Adrenal gland (tissue), 12 donors: ENCODE measurements around the gene REXO5. TPM values are rescaled to one million over a fixed set of nuclear protein-coding genes. Genes with fewer than 3 reads are reported as not detected.

Experiments
- DNase-seq, 7 donors: peaks; one replicate each; pipeline ENCODE4 v3.0.0-alpha.2; 2019 to 2020
- H3K27ac ChIP-seq, 5 donors: fragments of 200-600 bp; sonication (generic) in 4 of 5; 1 replicate in 3 of 5; 2 replicates in 2 of 5; pipeline versions ENCODE4 v1.5.1 to v1.8.0; 2016 to 2020; ENCODE audit warnings: mild to moderate bottlenecking in 1 of 5
- H3K27me3 ChIP-seq: fragments of 200-600 bp; 2 replicates; pipeline ENCODE4 v1.8.0; 2021
- H3K36me3 ChIP-seq, 2 donors: fragments of 200-600 bp; replicated peaks in 1 of 2; 1 replicate in 1 of 2; 2 replicates in 1 of 2; pipeline versions ENCODE4 v1.5.1 to v1.8.0; 2018 to 2022
- H3K4me1 ChIP-seq, 2 donors: fragments of 200-600 bp; replicated peaks in 1 of 2; 1 replicate in 1 of 2; 2 replicates in 1 of 2; pipeline versions ENCODE4 v1.5.1 to v1.8.0; 2018 to 2021
- H3K4me3 ChIP-seq, 4 donors: fragments of 200-600 bp; sonication (generic) in 3 of 4; one replicate each; pipeline ENCODE4 v1.5.1; 2016 to 2018
- H3K9me3 ChIP-seq, 3 donors: fragments of 200-600 bp; sonication (generic) in 1 of 3; replicated peaks in 1 of 3; 1 replicate in 2 of 3; 2 replicates in 1 of 3; pipeline versions ENCODE4 v1.5.1 to v1.8.0; 2016 to 2021
- CTCF ChIP-seq, 6 experiments: fragments of 450-650 bp in 4 of 6; fragments of 200-600 bp in 2 of 6; sonication (generic) in 1 of 6; IDR thresholded peaks; 1 replicate in 5 of 6; 2 replicates in 1 of 6; pipeline versions ENCODE4 v1.5.1 to v1.8.0; 2016 to 2021; ENCODE audit warnings: antibody characterized with exemption in 6 of 6, mild to moderate bottlenecking in 2 of 6, moderate library complexity in 1 of 6
- POLR2A ChIP-seq, 2 donors: fragments of 450-650 bp; IDR thresholded peaks; one replicate each; pipeline ENCODE4 v1.6.1; 2017; ENCODE audit warnings: antibody characterized with exemption in 2 of 2, mild to moderate bottlenecking in 2 of 2, moderate library complexity in 1 of 2
- WGBS, 4 donors: extraction: QIAGEN DNeasy Blood & Tissue Kit in 2 of 4; methylation state at CpG; one replicate each; pipeline versions ENCODE4 v1.1.5 to v1.1.7; 2013 to 2017; 5-methylcytosine and 5-hydroxymethylcytosine counted together
- intact Hi-C, 2 donors: fragments of 100-400 bp; cut with DNase I; formaldehyde crosslinking; loops; one replicate each; pipeline versions ENCODE4 v1.14.1 to v1.15.0; 2022 to 2023
- polyA plus RNA-seq, 3 donors: library from polyadenylated mRNA; stranded (reverse); fragments of 200-250 nt in 2 of 3; fragments of 350-450 nt in 1 of 3; fragmentation: Illumina TruSeq in 1 of 3; extraction: RNeasy Lipid Tissue Mini Kit (QIAGEN cat#74804) in 1 of 3; gene quantifications; one replicate each; pipeline ENCODE4 v1.2.3, GENCODE V29; 2013 to 2014
- total RNA-seq, 9 donors: library from RNA; depleted of rRNA in 4 of 9; stranded (reverse); fragments of >200 nt in 4 of 9; fragments of 120-200 nt in 1 of 9; fragmentation: NEBNext Ultra II Directional in 1 of 9; extraction: Animal tissue kit (Norgen Biotek cat#: 25700) in 1 of 9; gene quantifications; one replicate each; pipeline versions ENCODE4 v1.1.0 to v1.2.4, GENCODE V29; 2013 to 2023
- donor health status: healthy with polysubstance abuse.
- donor health status: Bipolar disorder and iron deficiency.
- donor health status: DM: yes; HTN: yes; CAD: no.
- donor health status: DM: no; HTN: no; CAD: no.
- donor health status: DM: no; HTN: no; CAD: no.
- donor health status: DM: yes; HTN: yes; CAD: no.

REXO5 gene
- total and polyA plus RNA-seq, 12 donors, result 0.78 to 10.1 (median 3.5) TPM

- WGBS, 4 donors, result 87 to 92% (median 89%) methylated on average over 3 of the region's 3 CpGs
- no peaks in the 10 kb centered on the region for H3K36me3 ChIP-seq
- TF ChIP-seq CTCF (IDR thresholded peaks at IDR 0.05) (no peak), POLR2A (IDR thresholded peaks at IDR 0.05) (no peak)
- H3K4me3 ChIP-seq, result no peak overlapping the region
- no peak overlapping the region for H3K27ac ChIP-seq
- intact Hi-C loops, result no loop called here
- no peaks in the 10 kb centered on the region for H3K4me1 ChIP-seq
- no peaks in the 10 kb centered on the region for H3K27me3 ChIP-seq
- no peaks in the 10 kb centered on the region for H3K9me3 ChIP-seq
- DNase-seq, result no peak
These were observed 32.6 kb upstream of the REXO5 start for GRCh38 chr16:20773679-20774078.

DNA sequence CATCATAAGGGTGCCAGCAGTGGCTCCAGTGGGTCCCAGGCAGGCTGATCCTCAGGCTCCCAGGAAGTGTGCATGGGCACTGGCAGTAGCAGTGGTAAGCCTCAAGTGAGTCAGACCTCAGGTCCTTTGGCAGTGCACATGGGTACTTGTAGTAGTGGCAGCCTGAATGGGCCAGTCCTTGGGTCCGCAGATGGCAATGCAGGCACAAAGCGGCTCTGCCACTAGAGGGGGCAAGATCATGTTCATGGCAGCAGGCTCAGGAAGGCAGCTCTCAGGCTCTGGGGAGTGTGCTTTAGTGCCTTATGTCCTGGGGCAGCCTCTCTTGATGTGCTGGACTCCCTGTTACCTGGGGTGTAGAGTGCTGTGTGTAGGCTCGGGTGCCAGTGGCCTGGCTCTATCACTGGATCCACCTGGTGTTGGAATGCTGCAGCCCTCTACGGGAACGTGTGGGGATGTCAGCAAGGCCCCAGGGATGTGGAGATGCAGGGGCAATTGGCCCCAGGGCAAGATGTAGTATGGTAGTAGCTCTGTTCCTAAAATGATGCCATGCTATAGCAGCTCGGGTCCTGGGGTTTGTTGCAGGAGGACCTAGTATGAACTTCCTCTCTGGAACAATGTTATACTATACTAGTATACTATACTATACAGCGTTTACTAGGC, 31.5 kb upstream of the REXO5 start:
- WGBS, 4 donors, result 61 to 70% (median 68%) methylated on average over 6 to 7 of the region's 7 CpGs
- H3K27me3 ChIP-seq, result no peaks in the 10 kb centered on the region
- H3K9me3 ChIP-seq, result no peaks in the 10 kb centered on the region
- no peak overlapping the region for H3K4me3 ChIP-seq
- no peak overlapping the region for H3K27ac ChIP-seq
- DNase-seq, result peak; percentile 67 to 89 (median 85)
- intact Hi-C loops, result no loop called here
- no peaks in the 10 kb centered on the region for H3K36me3 ChIP-seq
- H3K4me1 ChIP-seq, result no peaks in the 10 kb centered on the region
- TF ChIP-seq POLR2A (IDR thresholded peaks at IDR 0.05), result no peak
- peak; percentile 53 to 66 (median 60) for TF ChIP-seq CTCF (IDR thresholded peaks at IDR 0.05)

DNA sequence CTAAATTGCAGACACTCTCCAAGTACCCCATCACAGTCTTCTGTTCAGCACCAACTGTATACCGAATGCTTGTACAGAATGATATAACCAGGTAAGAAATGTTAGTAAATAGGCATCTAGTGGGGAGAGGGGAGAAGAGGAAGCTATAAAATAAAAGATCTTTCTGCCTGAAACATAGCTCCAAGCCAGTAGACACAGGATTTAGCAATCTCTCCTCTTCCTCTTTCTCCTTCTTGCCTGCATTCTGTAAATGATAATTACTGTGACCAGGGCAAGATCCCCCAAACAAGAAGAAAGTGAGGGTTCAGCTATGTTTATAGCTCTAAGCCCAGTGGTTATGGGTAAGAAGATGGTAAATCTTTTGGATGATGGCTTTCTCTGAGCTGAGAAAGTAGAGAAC, 24.6 kb upstream of the REXO5 start:
- DNase-seq, result no peak
- no peaks in the 10 kb centered on the region for H3K27me3 ChIP-seq
- WGBS, 4 donors, result 67 to 85% (median 79%) methylated on average over 1 of the region's 1 CpG
- H3K4me1 ChIP-seq, result no peaks in the 10 kb centered on the region
- no peak overlapping the region for H3K4me3 ChIP-seq
- no peak overlapping the region for H3K27ac ChIP-seq
- H3K36me3 ChIP-seq, result no peaks in the 10 kb centered on the region
- H3K9me3 ChIP-seq, result no peaks in the 10 kb centered on the region
- intact Hi-C loops, result no loop called here
- TF ChIP-seq CTCF (IDR thresholded peaks at IDR 0.05), result no peak
- no peak for TF ChIP-seq POLR2A (IDR thresholded peaks at IDR 0.05)

DNA sequence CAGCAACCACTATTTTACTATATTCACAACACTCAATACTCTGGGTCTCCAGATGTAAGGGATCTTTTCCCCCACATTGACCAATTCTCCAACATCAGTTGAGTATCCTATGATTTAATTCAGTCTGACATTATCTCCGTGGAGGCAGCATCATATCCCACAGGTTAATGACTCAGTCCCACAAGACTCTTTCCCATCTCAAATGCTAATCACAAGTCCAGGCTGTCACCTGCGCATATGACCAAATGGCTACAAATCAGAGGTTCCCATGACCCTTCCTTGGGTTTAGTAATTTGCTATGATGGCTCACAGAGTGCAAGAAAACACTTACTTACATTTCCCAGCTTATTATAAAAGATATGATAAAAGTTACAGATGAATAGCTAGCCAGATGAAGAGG, 23.9 kb upstream of the REXO5 start:
- TF ChIP-seq POLR2A (IDR thresholded peaks at IDR 0.05), result no peak
- no peak for TF ChIP-seq CTCF (IDR thresholded peaks at IDR 0.05)
- intact Hi-C loops, result no loop called here
- no peaks in the 10 kb centered on the region for H3K9me3 ChIP-seq
- 81 to 93% (median 87%) methylated on average over 2 of the region's 2 CpGs for WGBS, 4 donors
- no peaks in the 10 kb centered on the region for H3K36me3 ChIP-seq
- DNase-seq, result no peak
- no peaks in the 10 kb centered on the region for H3K4me1 ChIP-seq
- no peak overlapping the region for H3K4me3 ChIP-seq
- H3K27me3 ChIP-seq, result no peaks in the 10 kb centered on the region
- H3K27ac ChIP-seq, result no peak overlapping the region
